Measurements from ENCODE around the gene HNRNPK. TPM values are rescaled to one million over a fixed set of nuclear protein-coding genes. Genes with fewer than 3 reads are reported as not detected.

Gene HNRNPK
- total and polyA plus RNA-seq, 2 experiments from 2014 or later = 568 to 601 TPM

DNA sequence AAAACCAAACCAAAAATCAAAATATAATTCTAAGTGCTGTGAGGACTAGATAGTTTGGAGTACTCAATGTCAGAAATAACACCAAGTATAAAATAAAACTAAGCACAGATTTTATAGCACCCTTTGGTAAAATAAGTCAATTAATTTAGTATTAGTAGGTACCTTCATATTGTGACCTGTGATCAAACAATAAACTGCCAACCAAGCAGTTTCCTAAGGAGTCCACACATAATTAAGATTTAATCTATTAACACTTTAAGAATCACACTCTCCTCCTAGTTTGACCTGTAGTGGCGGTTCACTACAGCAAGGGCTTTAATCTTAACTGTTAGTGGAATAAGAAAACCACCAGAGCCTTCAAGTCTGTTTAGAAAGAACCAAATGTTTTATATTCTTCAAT lies 2.8 kb downstream of the HNRNPK start:
- no peak for TF ChIP-seq CTCF (IDR thresholded peaks at IDR 0.05; ENCODE audit: low read depth, low read length)
- Histone ChIP-seq H3K27ac (no peak overlapping the region), H3K36me3 (peaks cover 55% of the 10 kb centered on the region), H3K9me3 (ENCODE audit: low read depth) (no peaks in the 10 kb centered on the region), H3K27me3 (no peaks in the 10 kb centered on the region), H3K4me3 (peak overlapping the region; percentile 88), H3K4me1 (ENCODE audit: low read depth) (peaks cover 15% of the 10 kb centered on the region)
- no peak for DNase-seq (ENCODE audit: low read depth in 1 of 2, low spot score in 1 of 2)

DNA sequence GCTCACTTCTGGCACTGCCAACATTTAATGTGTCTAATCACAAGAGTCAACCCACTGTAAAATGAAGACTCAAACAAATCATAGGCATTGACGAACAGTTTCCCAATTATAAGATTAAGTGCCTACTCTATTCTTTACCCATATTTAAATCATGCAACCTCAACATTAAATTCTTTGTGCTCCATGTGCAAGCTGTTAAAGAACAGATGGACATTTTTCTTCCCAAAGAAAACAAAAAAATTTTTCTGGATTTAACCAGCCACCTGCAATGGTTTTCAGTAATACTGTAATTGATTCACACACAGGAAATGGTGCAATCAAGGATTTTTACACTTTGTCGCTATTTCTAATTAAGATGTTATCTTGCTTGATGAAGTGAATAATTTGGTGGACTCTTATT lies 3.6 kb downstream of the HNRNPK start:
- H3K36me3 ChIP-seq = peaks cover 64% of the 10 kb centered on the region
- peak overlapping the region; percentile 8 for H3K27ac ChIP-seq
- no peaks in the 10 kb centered on the region for H3K9me3 ChIP-seq (ENCODE audit: low read depth)
- DNase-seq (ENCODE audit: low read depth in 1 of 2, low spot score in 1 of 2) = no peak
- H3K27me3 ChIP-seq = no peaks in the 10 kb centered on the region
- H3K4me3 ChIP-seq = no peak overlapping the region
- TF ChIP-seq CTCF (IDR thresholded peaks at IDR 0.05; ENCODE audit: low read depth, low read length) = no peak
- H3K4me1 ChIP-seq (ENCODE audit: low read depth) = peaks cover 9% of the 10 kb centered on the region

DNA sequence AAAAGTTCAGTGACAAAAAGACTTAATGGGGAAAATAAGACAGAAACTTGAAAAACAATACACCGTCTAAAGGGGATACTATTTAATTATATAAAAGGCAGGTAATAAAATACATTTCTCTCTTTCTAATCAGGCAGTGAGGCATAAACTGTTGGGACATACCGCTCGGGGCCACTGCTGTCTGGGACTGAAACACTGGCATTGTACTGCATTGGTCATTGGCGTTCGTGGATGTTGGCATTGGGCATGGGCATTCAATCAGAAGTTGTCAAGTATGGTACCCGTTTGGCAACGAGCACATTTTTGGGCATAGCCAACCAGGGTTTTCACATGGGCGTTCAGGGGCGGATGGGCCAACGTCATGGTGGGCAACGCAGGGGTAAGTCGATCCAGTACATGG lies 4.7 kb downstream of the HNRNPK start:
- Histone ChIP-seq H3K9me3 (ENCODE audit: low read depth) (no peaks in the 10 kb centered on the region), H3K4me3 (no peak overlapping the region), H3K27me3 (no peaks in the 10 kb centered on the region), H3K27ac (no peak overlapping the region), H3K4me1 (ENCODE audit: low read depth) (peaks cover 9% of the 10 kb centered on the region), H3K36me3 (peaks cover 74% of the 10 kb centered on the region)
- no peak for TF ChIP-seq CTCF (IDR thresholded peaks at IDR 0.05; ENCODE audit: low read depth, low read length)
- no peak for DNase-seq (ENCODE audit: low read depth in 1 of 2, low spot score in 1 of 2)

- Histone ChIP-seq H3K27me3 (no peaks in the 10 kb centered on the region), H3K9me3 (ENCODE audit: low read depth) (no peaks in the 10 kb centered on the region), H3K36me3 (peaks cover 96% of the 10 kb centered on the region), H3K4me1 (ENCODE audit: low read depth) (peaks cover 5% of the 10 kb centered on the region), H3K27ac (peak overlapping the region; percentile 40), H3K4me3 (no peak overlapping the region)
- DNase-seq (ENCODE audit: low read depth in 1 of 2, low spot score in 1 of 2) = no peak
- TF ChIP-seq CTCF (IDR thresholded peaks at IDR 0.05; ENCODE audit: low read depth, low read length) = no peak
Measured at GRCh38 chr9:83972286-83972685, 7.7 kb downstream of the HNRNPK start.

DNA sequence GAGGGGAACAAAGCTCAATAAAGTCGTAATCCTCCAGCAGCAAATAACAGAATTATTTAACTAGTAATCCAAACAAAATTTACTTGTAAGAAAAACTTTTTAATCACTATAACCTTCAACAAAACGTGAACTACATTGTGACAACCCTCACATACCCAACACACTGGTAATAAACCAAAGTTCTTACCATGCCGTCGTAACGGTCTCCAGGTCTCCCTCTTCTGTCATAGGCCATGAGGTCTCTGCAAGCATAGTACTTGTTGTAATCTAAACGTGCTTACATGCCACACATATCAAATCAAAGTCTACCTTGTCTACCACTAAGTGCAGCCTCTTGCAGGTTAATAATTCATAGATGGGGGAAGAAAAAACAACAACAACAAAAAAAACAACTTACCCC lies 8.5 kb downstream of the HNRNPK start:
- no peaks in the 10 kb centered on the region for H3K27me3 ChIP-seq
- H3K4me3 ChIP-seq = no peak overlapping the region
- H3K27ac ChIP-seq = no peak overlapping the region
- peaks cover 2% of the 10 kb centered on the region for H3K4me1 ChIP-seq (ENCODE audit: low read depth)
- peaks cover 96% of the 10 kb centered on the region for H3K36me3 ChIP-seq
- no peaks in the 10 kb centered on the region for H3K9me3 ChIP-seq (ENCODE audit: low read depth)
- no peak for DNase-seq (ENCODE audit: low read depth in 1 of 2, low spot score in 1 of 2)
- TF ChIP-seq CTCF (IDR thresholded peaks at IDR 0.05; ENCODE audit: low read depth, low read length) = no peak

GRCh38 chr9:83969602-83970001 lies 10.4 kb downstream of the HNRNPK start:
- Histone ChIP-seq H3K27me3 (no peaks in the 10 kb centered on the region), H3K36me3 (peaks cover 79% of the 10 kb centered on the region), H3K4me1 (ENCODE audit: low read depth) (no peaks in the 10 kb centered on the region), H3K4me3 (no peak overlapping the region), H3K27ac (peak overlapping the region; percentile 41), H3K9me3 (ENCODE audit: low read depth) (no peaks in the 10 kb centered on the region)
- no peak for DNase-seq (ENCODE audit: low read depth in 1 of 2, low spot score in 1 of 2)
- TF ChIP-seq CTCF (IDR thresholded peaks at IDR 0.05; ENCODE audit: low read depth, low read length) = no peak

Measured in cardiac muscle cell (in vitro differentiated cells and primary cell).